ENCODE measurements around the gene SPATA25. TPM values are rescaled to one million over a fixed set of nuclear protein-coding genes. Genes with fewer than 3 reads are reported as not detected.

SPATA25 gene
- total and polyA plus RNA-seq, 2 experiments from 2014 or later, result 7.4 to 42.8 TPM

DNA sequence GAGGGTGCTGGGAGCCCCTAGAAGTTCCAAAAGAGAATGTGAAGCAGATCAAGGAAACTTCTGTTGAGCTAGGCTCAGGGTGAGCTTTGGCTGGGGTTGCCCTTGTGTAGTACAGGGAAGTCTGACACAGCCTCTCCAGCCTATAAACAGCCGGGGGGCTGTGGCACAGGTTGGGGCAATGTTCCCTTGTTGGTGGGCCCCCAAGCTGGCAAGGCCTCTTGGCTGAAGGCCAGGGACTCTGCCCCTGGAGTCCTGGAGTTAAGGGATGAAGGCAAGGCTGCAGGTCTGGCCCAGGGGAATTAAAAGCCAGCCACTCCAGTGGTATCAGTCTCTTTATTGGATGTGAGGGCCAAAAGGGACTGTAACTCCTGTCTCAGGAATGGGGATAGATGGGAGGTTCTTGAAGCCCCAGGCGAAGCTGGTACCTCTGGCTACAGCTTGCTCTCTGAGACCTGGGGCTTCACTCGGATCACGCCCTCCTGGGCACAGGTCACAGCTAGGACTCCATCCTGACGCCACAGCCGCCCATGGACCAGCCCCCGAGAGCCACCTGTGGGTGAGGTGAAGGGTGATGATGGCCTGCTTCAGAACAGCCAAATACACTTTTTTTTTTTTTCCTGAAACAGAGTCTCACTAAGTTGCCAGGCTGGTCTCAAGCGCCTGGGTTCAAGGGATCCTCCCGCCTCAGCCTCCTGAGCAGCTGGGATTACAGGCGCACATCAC lies 45.9 kb downstream of the SPATA25 start:
- no peak for DNase-seq (ENCODE audit: low read depth in 1 of 2, low spot score in 1 of 2)
- peaks cover 31% of the 10 kb centered on the region for H3K36me3 ChIP-seq
- TF ChIP-seq, protein P1, sequence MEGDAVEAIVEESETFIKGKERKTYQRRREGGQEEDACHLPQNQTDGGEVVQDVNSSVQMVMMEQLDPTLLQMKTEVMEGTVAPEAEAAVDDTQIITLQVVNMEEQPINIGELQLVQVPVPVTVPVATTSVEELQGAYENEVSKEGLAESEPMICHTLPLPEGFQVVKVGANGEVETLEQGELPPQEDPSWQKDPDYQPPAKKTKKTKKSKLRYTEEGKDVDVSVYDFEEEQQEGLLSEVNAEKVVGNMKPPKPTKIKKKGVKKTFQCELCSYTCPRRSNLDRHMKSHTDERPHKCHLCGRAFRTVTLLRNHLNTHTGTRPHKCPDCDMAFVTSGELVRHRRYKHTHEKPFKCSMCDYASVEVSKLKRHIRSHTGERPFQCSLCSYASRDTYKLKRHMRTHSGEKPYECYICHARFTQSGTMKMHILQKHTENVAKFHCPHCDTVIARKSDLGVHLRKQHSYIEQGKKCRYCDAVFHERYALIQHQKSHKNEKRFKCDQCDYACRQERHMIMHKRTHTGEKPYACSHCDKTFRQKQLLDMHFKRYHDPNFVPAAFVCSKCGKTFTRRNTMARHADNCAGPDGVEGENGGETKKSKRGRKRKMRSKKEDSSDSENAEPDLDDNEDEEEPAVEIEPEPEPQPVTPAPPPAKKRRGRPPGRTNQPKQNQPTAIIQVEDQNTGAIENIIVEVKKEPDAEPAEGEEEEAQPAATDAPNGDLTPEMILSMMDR (IDR thresholded peaks at IDR 0.05; ENCODE audit: low read depth, low read length), result no peak
- peak overlapping the region; percentile 66 for H3K27ac ChIP-seq
- no peaks in the 10 kb centered on the region for H3K9me3 ChIP-seq (ENCODE audit: low read depth)
- H3K4me3 ChIP-seq, result no peak overlapping the region
- peaks cover 8% of the 10 kb centered on the region for H3K4me1 ChIP-seq (ENCODE audit: low read depth)
- no peaks in the 10 kb centered on the region for H3K27me3 ChIP-seq

DNA sequence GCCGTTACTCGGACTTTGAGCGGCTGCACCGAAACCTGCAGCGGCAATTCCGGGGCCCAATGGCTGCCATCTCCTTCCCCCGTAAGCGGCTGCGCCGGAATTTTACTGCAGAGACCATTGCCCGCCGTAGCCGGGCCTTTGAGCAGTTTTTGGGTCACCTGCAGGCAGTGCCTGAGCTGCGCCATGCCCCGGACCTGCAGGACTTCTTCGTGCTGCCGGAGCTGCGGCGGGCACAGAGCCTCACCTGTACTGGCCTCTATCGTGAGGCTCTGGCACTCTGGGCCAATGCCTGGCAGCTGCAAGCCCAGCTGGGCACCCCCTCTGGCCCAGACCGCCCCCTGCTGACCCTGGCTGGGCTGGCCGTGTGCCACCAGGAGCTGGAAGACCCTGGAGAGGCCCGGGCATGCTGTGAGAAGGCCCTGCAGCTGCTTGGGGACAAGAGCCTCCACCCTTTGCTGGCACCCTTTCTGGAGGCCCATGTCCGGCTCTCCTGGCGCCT lies 46.7 kb downstream of the SPATA25 start:
- Histone ChIP-seq H3K27ac (peak overlapping the region; percentile 66), H3K36me3 (peaks cover 26% of the 10 kb centered on the region), H3K4me3 (no peak overlapping the region), H3K4me1 (ENCODE audit: low read depth) (peaks cover 10% of the 10 kb centered on the region), H3K27me3 (no peaks in the 10 kb centered on the region), H3K9me3 (ENCODE audit: low read depth) (no peaks in the 10 kb centered on the region)
- DNase-seq (ENCODE audit: low read depth in 1 of 2, low spot score in 1 of 2), result no peak
- TF ChIP-seq, protein P1 (IDR thresholded peaks at IDR 0.05; ENCODE audit: low read depth, low read length), result no peak

DNA sequence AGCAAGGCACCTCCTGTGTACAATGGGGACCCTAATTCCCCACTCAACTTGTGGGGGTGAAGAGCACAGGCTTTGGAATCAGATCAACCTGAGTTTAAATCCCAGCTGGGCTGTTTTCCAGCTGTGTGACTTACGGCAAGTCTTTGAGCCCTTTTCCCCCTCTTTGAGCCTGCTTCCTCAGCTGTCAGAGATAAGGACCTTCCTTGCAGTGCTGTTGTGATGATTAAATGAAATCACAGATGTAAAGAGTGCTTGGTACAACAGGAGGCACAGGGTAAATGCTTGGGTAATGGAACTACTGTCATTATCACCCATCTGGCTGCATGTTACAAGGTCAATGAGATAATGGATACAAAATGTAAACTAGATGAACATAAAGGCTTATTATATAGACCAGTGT lies 50.6 kb downstream of the SPATA25 start:
- Histone ChIP-seq H3K27ac (peak overlapping the region; percentile 37), H3K4me1 (ENCODE audit: low read depth) (peaks cover 23% of the 10 kb centered on the region), H3K36me3 (peaks cover 7% of the 10 kb centered on the region), H3K9me3 (ENCODE audit: low read depth) (no peaks in the 10 kb centered on the region), H3K4me3 (no peak overlapping the region), H3K27me3 (no peaks in the 10 kb centered on the region)
- DNase-seq (ENCODE audit: low read depth in 1 of 2, low spot score in 1 of 2), result peak in 1 of 2 donors; percentile 60
- TF ChIP-seq, protein P1 (IDR thresholded peaks at IDR 0.05; ENCODE audit: low read depth, low read length), result no peak

Other genes starting within 250 kb of the SPATA25 start
- not detected in 2 replicates for gene WFDC11, start 217.4 kb downstream of the SPATA25 start, total RNA-seq
- not detected in 2 replicates for gene WFDC11, start 217.4 kb downstream of the SPATA25 start, polyA plus RNA-seq
- not detected in 2 replicates for gene WFDC13, start 185.6 kb downstream of the SPATA25 start, total RNA-seq
- not detected in 2 replicates for gene WFDC13, start 185.6 kb downstream of the SPATA25 start, polyA plus RNA-seq
- not detected in 2 replicates for gene WFDC10B, start 182.6 kb downstream of the SPATA25 start, total RNA-seq
- gene WFDC10B, start 182.6 kb downstream of the SPATA25 start, polyA plus RNA-seq, result not detected in 2 replicates
- not detected in 2 replicates for gene SPINT4, start 165.3 kb downstream of the SPATA25 start, total RNA-seq
- gene SPINT4, start 165.3 kb downstream of the SPATA25 start, polyA plus RNA-seq, result not detected in 2 replicates
- gene WFDC3, start 95.7 kb downstream of the SPATA25 start, total RNA-seq, result not detected in 2 replicates
- 1.3 and 2.6 TPM in 2 replicates for gene WFDC3, start 95.7 kb downstream of the SPATA25 start, polyA plus RNA-seq
- gene DNTTIP1, start 95.7 kb downstream of the SPATA25 start, total RNA-seq, result 33.0 and 36.4 TPM in 2 replicates
- gene DNTTIP1, start 95.7 kb downstream of the SPATA25 start, polyA plus RNA-seq, result 74.1 and 76.0 TPM in 2 replicates
- 35.4 and 267 TPM in 2 replicates for gene UBE2C, start 75.0 kb downstream of the SPATA25 start, total RNA-seq
- gene UBE2C, start 75.0 kb downstream of the SPATA25 start, polyA plus RNA-seq, result 48.6 and 352 TPM in 2 replicates
- gene TNNC2, start 60.3 kb downstream of the SPATA25 start, total RNA-seq, result 27.9 and 36.0 TPM in 2 replicates
- 62.4 and 96.3 TPM in 2 replicates for gene TNNC2, start 60.3 kb downstream of the SPATA25 start, polyA plus RNA-seq
- gene SNX21, start 53.8 kb downstream of the SPATA25 start, total RNA-seq, result 109 and 270 TPM in 2 replicates
- gene SNX21, start 53.8 kb downstream of the SPATA25 start, polyA plus RNA-seq, result 42.7 and 66.8 TPM in 2 replicates
- gene ACOT8, start 30.2 kb downstream of the SPATA25 start, total RNA-seq, result 45.3 and 55.9 TPM in 2 replicates
- 48.3 and 64.9 TPM in 2 replicates for gene ACOT8, start 30.2 kb downstream of the SPATA25 start, polyA plus RNA-seq
- gene ZSWIM3, start 30.0 kb downstream of the SPATA25 start, total RNA-seq, result 7.4 and 8.0 TPM in 2 replicates
- gene ZSWIM3, start 30.0 kb downstream of the SPATA25 start, polyA plus RNA-seq, result 2.2 and 4.0 TPM in 2 replicates
- 11.7 and 12.9 TPM in 2 replicates for gene ZSWIM1, start 6.4 kb downstream of the SPATA25 start, total RNA-seq
- 13.5 and 13.7 TPM in 2 replicates for gene ZSWIM1, start 6.4 kb downstream of the SPATA25 start, polyA plus RNA-seq
- 77.8 and 81.3 TPM in 2 replicates for gene NEURL2, start 3.6 kb upstream of the SPATA25 start, total RNA-seq
- 64.5 and 78.2 TPM in 2 replicates for gene NEURL2, start 3.6 kb upstream of the SPATA25 start, polyA plus RNA-seq
- 52.3 and 61.6 TPM in 2 replicates for gene CTSA, start 3.7 kb upstream of the SPATA25 start, total RNA-seq
- gene CTSA, start 3.7 kb upstream of the SPATA25 start, polyA plus RNA-seq, result 78.1 and 82.7 TPM in 2 replicates
- 71.7 and 90.9 TPM in 2 replicates for gene PLTP, start 24.5 kb upstream of the SPATA25 start, total RNA-seq
- gene PLTP, start 24.5 kb upstream of the SPATA25 start, polyA plus RNA-seq, result 93.6 and 99.6 TPM in 2 replicates
- 26.8 and 41.2 TPM in 2 replicates for gene PCIF1, start 47.1 kb upstream of the SPATA25 start, total RNA-seq
- 43.8 and 65.7 TPM in 2 replicates for gene PCIF1, start 47.1 kb upstream of the SPATA25 start, polyA plus RNA-seq
- gene ZNF335, start 84.6 kb upstream of the SPATA25 start, total RNA-seq, result 18.1 and 28.1 TPM in 2 replicates
- 13.5 and 26.7 TPM in 2 replicates for gene ZNF335, start 84.6 kb upstream of the SPATA25 start, polyA plus RNA-seq
- gene MMP9, start 121.3 kb upstream of the SPATA25 start, total RNA-seq, result 0.21 TPM in 1 of 2 replicates, not detected in the other
- gene MMP9, start 121.3 kb upstream of the SPATA25 start, polyA plus RNA-seq, result 0.15 and 0.20 TPM in 2 replicates
- 7.6 and 8.3 TPM in 2 replicates for gene SLC12A5, start 141.6 kb upstream of the SPATA25 start, total RNA-seq
- 17.1 and 27.9 TPM in 2 replicates for gene SLC12A5, start 141.6 kb upstream of the SPATA25 start, polyA plus RNA-seq
- gene NCOA5, start 202.3 kb upstream of the SPATA25 start, total RNA-seq, result 14.3 and 23.4 TPM in 2 replicates
- 17.5 and 20.4 TPM in 2 replicates for gene NCOA5, start 202.3 kb upstream of the SPATA25 start, polyA plus RNA-seq
- gene CD40, start 230.7 kb upstream of the SPATA25 start, total RNA-seq, result 0.35 and 0.42 TPM in 2 replicates
- gene CD40, start 230.7 kb upstream of the SPATA25 start, polyA plus RNA-seq, result 0.75 and 1.5 TPM in 2 replicates